HEK293T (cell line): ENCODE results near the gene EPB41L4B.

Experiments
- ARNT ChIP-seq: fragments of 450-650 bp; IDR thresholded peaks from 2 replicates; pipeline ENCODE4 v1.6.1; 2017; ENCODE audit warnings: mild to moderate bottlenecking
- ELF4 ChIP-seq: fragments of 450-650 bp; IDR thresholded peaks from 2 replicates; pipeline ENCODE4 v1.6.1; 2017; ENCODE audit warnings: antibody characterized with exemption
- FOXM1 ChIP-seq: fragments of 450-650 bp; IDR thresholded peaks from 2 replicates; pipeline ENCODE4 v1.6.1; 2017; ENCODE audit warnings: mild to moderate bottlenecking, borderline replicate concordance
- L3MBTL2 ChIP-seq: fragments of 450-650 bp; conservative IDR thresholded peaks from 2 replicates; pipeline ENCODE4 v1.6.1; 2016; ENCODE audit warnings: mild to moderate bottlenecking
- SP1 ChIP-seq: fragments of 450-650 bp; IDR thresholded peaks from 2 replicates; pipeline ENCODE4 v1.6.1; 2017
- SUZ12 ChIP-seq: fragments of 450-650 bp; IDR thresholded peaks from 2 replicates; pipeline ENCODE4 v1.6.1; 2016; ENCODE audit warnings: mild to moderate bottlenecking
- TARDBP ChIP-seq: fragments of 450-650 bp; IDR thresholded peaks from 2 replicates; pipeline ENCODE4 v1.6.1; 2016
- ZNF384 ChIP-seq: fragments of 450-650 bp; IDR thresholded peaks from 2 replicates; pipeline ENCODE4 v1.6.1; 2016
- TF ChIP-seq, protein P1 (sequence below): fragments of 450-650 bp; IDR thresholded peaks from 2 replicates; pipeline ENCODE4 v1.6.1; 2016

DNA sequence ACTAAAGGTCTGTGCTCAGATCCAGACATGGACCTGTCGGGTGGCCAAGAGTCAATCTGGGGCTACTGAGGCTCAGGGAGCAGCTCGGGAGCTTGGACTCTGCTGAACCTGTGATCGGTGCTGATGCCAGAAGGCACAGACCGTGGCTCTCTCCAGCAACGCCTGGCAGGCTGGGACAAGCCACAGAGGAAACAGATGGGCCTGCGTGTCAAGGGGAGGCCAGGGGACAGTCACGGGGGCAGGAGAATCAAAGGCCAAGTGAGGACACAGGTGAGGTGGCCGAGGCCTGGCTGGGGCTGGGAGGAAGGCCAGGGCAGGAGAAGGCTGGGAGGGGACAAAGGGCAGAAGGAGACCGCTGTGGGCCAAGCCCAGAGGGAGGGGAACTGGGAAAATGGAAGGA lies 43.4 kb downstream of the EPB41L4B start:
- TF ChIP-seq ELF4 (no peak), L3MBTL2 (no peak), ZNF384 (no peak), SP1 (no peak), TARDBP (no peak), FOXM1 (no peak), SUZ12 (no peak), ARNT (no peak)
- TF ChIP-seq, protein P1, sequence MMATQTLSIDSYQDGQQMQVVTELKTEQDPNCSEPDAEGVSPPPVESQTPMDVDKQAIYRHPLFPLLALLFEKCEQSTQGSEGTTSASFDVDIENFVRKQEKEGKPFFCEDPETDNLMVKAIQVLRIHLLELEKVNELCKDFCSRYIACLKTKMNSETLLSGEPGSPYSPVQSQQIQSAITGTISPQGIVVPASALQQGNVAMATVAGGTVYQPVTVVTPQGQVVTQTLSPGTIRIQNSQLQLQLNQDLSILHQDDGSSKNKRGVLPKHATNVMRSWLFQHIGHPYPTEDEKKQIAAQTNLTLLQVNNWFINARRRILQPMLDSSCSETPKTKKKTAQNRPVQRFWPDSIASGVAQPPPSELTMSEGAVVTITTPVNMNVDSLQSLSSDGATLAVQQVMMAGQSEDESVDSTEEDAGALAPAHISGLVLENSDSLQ: no peak
